Panc1 (cell line): ENCODE data around the gene VASN.

Experiments
- POLR2AphosphoS5 ChIP-seq: IDR thresholded peaks from 2 replicates; pipeline ENCODE4 v1.6.1; 2012; ENCODE audit warnings: mild to moderate bottlenecking, low read depth, low read length, moderate library complexity
- SIN3A ChIP-seq: IDR thresholded peaks from 2 replicates; pipeline ENCODE4 v1.6.1; 2012; ENCODE audit warnings: low read depth, mild to moderate bottlenecking, low read length, moderate library complexity, borderline replicate concordance; ENCODE audit not compliant: insufficient read depth
- TCF7L2 ChIP-seq: IDR thresholded peaks from 2 replicates; pipeline ENCODE4 v1.6.1; 2011; ENCODE audit warnings: mild to moderate bottlenecking, low read depth, low read length, inconsistent platforms
- TF ChIP-seq, protein P1 (sequence below): fragments of 450-650 bp; IDR thresholded peaks from 2 replicates; pipeline ENCODE4 v1.5.1; 2017; ENCODE audit warnings: mild to moderate bottlenecking
- TF ChIP-seq, protein P2 (sequence below), 2 experiments: IDR thresholded peaks; 2 replicates each; pipeline ENCODE4 v1.6.1; 2011 to 2012; ENCODE audit warnings: low read depth in 2 of 2, control low read depth in 1 of 2, low read length in 1 of 2, mild to moderate bottlenecking in 1 of 2, moderate library complexity in 1 of 2; ENCODE audit not compliant: insufficient read depth in 1 of 2

DNA sequence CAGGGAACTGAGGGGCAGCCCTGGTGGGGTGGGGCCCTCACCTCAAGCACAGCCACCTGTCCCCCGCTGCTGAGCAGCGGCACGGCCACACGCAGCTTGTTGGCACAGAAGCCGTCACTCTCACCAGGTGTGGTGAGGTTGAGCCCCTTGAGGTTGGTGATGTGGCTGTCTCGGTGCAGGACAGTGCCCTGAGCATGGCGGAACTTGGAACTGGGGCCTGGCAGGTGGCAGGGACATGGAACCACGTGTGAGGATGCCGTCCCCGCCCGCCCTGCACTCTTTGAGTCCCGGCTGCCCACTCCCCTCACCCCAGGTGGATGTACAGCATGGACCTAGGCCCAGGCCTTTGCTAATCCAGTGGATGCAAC is 9.7 kb upstream of the VASN start:
- TF ChIP-seq, protein P1, sequence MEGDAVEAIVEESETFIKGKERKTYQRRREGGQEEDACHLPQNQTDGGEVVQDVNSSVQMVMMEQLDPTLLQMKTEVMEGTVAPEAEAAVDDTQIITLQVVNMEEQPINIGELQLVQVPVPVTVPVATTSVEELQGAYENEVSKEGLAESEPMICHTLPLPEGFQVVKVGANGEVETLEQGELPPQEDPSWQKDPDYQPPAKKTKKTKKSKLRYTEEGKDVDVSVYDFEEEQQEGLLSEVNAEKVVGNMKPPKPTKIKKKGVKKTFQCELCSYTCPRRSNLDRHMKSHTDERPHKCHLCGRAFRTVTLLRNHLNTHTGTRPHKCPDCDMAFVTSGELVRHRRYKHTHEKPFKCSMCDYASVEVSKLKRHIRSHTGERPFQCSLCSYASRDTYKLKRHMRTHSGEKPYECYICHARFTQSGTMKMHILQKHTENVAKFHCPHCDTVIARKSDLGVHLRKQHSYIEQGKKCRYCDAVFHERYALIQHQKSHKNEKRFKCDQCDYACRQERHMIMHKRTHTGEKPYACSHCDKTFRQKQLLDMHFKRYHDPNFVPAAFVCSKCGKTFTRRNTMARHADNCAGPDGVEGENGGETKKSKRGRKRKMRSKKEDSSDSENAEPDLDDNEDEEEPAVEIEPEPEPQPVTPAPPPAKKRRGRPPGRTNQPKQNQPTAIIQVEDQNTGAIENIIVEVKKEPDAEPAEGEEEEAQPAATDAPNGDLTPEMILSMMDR, result no peak
- TF ChIP-seq TCF7L2 (no peak), POLR2AphosphoS5 (no peak), SIN3A (no peak)
- TF ChIP-seq, protein P2, sequence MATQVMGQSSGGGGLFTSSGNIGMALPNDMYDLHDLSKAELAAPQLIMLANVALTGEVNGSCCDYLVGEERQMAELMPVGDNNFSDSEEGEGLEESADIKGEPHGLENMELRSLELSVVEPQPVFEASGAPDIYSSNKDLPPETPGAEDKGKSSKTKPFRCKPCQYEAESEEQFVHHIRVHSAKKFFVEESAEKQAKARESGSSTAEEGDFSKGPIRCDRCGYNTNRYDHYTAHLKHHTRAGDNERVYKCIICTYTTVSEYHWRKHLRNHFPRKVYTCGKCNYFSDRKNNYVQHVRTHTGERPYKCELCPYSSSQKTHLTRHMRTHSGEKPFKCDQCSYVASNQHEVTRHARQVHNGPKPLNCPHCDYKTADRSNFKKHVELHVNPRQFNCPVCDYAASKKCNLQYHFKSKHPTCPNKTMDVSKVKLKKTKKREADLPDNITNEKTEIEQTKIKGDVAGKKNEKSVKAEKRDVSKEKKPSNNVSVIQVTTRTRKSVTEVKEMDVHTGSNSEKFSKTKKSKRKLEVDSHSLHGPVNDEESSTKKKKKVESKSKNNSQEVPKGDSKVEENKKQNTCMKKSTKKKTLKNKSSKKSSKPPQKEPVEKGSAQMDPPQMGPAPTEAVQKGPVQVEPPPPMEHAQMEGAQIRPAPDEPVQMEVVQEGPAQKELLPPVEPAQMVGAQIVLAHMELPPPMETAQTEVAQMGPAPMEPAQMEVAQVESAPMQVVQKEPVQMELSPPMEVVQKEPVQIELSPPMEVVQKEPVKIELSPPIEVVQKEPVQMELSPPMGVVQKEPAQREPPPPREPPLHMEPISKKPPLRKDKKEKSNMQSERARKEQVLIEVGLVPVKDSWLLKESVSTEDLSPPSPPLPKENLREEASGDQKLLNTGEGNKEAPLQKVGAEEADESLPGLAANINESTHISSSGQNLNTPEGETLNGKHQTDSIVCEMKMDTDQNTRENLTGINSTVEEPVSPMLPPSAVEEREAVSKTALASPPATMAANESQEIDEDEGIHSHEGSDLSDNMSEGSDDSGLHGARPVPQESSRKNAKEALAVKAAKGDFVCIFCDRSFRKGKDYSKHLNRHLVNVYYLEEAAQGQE (IDR thresholded peaks at IDR 0.05; ENCODE audit: insufficient read depth in 1 of 2, low read depth in 2 of 2, low read length in 1 of 2), result no peak
